AG10803 (cell line): ENCODE data around the gene AURKA.

ENCODE experiments used
- DNase-seq: peaks from one replicate; pipeline ENCODE4 v3.0.0; 2010; ENCODE audit warnings: low read depth
- H3K4me3 ChIP-seq: 2 replicates; pipeline ENCODE4 v1.5.1; 2011; ENCODE audit warnings: mild to moderate bottlenecking, low read length, control low read depth
- TF ChIP-seq, protein P1 (sequence below): conservative IDR thresholded peaks from 2 replicates; pipeline ENCODE4 v1.5.1; 2011; ENCODE audit warnings: mild to moderate bottlenecking, low read length, control low read depth, inconsistent platforms

Gene AURKA

GRCh38 chr20:56392132-56392880, at the start of gene AURKA, which contains the start of gene CSTF1:
TSS of gene AURKA (minus strand) at chr20:56392215. CDS start at chr20:56388197, 4,018 bp downstream.
TSS of gene CSTF1 (plus strand) at chr20:56392645. CDS start at chr20:56395553, 2,908 bp downstream.
- H3K4me3 ChIP-seq, result peak within 1 kb of the TSS; percentile 81
- TF ChIP-seq, protein P1, sequence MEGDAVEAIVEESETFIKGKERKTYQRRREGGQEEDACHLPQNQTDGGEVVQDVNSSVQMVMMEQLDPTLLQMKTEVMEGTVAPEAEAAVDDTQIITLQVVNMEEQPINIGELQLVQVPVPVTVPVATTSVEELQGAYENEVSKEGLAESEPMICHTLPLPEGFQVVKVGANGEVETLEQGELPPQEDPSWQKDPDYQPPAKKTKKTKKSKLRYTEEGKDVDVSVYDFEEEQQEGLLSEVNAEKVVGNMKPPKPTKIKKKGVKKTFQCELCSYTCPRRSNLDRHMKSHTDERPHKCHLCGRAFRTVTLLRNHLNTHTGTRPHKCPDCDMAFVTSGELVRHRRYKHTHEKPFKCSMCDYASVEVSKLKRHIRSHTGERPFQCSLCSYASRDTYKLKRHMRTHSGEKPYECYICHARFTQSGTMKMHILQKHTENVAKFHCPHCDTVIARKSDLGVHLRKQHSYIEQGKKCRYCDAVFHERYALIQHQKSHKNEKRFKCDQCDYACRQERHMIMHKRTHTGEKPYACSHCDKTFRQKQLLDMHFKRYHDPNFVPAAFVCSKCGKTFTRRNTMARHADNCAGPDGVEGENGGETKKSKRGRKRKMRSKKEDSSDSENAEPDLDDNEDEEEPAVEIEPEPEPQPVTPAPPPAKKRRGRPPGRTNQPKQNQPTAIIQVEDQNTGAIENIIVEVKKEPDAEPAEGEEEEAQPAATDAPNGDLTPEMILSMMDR, result no peak
- peak; percentile 100 for DNase-seq

GRCh38 chr20:56440346-56441007, 48.5 kb upstream of the AURKA start:
- H3K4me3 ChIP-seq, result no peak overlapping the region
- TF ChIP-seq, protein P1, result no peak
- DNase-seq, result no peak

DNA sequence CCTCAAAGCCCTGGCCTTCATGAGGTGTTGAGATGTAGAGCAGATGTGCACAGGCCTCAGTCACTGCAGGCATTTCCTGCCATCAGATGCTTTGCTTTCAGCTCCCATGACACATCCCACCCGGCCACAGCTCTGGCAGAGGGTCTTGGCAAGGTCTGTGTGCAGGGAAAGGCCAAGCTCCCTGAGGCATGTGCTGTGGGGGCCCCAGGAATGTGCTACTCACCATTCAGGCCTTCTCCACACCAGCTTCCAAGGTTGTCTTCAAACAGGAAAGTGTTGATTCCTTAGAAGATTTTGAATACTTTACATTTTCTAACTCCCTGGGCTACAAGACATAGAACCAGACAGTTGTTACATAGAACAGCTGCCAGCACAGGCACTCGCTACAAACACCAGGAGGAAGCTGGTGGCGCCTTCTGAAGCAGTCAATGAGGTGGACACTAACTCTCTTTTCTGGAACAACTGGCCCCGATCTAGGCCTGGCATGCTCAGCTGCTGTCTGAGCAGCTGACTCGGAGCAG, 47.8 kb upstream of the AURKA start:
- no peak overlapping the region for H3K4me3 ChIP-seq
- peak; percentile 100 for DNase-seq
- TF ChIP-seq, protein P1, result peak; percentile 8

DNA sequence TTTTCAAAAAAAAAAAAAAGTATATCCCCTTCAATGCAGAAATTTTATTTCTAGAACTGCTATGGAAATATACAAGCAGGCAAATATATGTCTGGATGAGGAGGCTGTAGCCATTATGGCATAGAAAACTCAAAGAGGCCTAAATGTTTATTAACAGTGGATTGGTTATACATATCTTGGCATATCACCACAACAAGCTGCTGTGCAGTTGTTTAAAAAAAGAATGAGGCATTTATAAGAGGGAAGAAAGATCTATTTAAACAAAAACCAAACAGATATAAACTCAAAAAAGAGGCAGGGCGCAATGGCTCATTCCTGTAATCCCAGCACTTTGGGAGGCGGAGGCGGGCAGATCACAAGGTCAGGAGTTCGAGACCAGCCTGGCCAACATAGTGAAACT, 46.3 kb upstream of the AURKA start:
- TF ChIP-seq, protein P1, result no peak
- H3K4me3 ChIP-seq, result no peak overlapping the region
- no peak for DNase-seq

DNA sequence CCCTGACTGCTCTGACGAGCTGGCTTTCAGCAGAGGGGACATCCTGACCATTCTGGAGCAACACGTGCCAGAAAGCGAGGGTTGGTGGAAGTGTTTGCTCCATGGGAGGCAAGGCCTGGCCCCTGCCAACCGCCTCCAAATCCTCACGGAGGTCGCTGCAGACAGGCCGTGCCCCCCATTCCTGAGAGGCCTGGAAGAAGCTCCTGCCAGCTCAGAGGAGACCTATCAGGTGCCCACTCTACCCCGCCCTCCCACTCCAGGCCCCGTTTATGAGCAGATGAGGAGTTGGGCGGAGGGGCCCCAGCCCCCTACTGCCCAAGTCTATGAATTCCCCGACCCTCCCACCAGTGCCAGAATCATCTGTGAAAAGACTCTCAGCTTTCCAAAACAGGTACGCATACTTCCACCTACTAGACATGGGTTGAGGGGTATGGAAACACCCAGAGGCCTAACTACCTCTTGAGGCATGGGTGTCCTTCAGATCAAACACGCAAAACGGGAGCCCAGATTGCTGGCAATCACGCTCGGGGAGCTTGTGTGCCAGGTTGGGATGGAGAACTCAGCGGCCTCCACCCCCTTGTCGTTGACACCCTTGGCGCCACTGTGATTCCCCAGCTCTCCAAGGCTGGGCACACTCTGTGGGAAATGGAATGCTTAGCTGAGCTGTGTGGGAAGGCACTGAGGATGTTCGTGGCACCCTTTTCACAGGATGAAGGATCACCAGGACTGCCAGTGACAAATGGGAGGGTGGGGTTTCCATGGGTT, 45.4 kb upstream of the AURKA start:
- no peak overlapping the region for H3K4me3 ChIP-seq
- no peak for DNase-seq
- TF ChIP-seq, protein P1, result no peak

DNA sequence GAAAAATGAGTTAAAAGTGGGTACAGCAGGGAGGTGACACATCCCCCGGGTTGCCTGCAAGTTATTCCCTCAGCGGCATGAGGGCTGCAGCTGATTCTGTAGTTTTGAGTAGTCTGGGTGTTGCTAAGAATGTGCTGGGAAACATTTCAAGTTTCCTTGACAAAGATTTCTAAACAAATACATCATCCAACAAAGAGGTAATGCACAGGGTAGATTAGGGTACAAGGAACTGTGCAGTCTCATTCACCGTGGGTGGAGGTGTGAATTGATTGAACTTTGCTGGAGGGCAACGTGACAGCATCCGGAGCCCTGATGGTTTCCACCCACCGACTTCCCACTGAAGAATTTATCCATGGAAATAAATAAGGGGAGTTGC, 41.9 kb upstream of the AURKA start:
- DNase-seq, result peak; percentile 94
- no peak overlapping the region for H3K4me3 ChIP-seq
- TF ChIP-seq, protein P1, result no peak
